Measurements from ENCODE around the gene KRT77. TPM values are rescaled to one million over a fixed set of nuclear protein-coding genes. Genes with fewer than 3 reads are reported as not detected.

KRT77 gene
- total RNA-seq, 1 experiment from 2014 or later, result not detected

DNA sequence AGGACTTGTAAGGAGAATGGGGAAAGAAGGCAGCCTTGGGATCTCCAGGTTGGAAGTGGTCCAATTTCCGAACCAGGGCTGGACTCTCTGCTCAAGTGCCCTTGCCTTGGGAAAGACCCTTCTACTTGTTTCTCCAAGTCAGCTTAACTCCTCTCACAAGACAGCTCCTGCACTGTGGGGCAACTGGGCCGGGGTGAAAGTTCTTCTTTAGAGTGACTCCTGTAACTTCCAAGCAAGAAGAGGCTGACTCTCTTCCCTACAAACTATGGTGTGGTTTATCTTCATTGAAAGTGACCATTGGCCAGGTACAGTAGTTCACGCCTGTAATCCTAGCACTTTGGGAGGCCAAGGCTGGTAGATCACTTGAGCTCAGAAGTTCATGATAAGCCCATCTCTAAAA, 36.9 kb downstream of the KRT77 start:
- Histone ChIP-seq H3K27me3 (ENCODE audit: low read length) (peaks cover 30% of the 10 kb centered on the region), H3K27ac (ENCODE audit: low read length) (no peak overlapping the region)

DNA sequence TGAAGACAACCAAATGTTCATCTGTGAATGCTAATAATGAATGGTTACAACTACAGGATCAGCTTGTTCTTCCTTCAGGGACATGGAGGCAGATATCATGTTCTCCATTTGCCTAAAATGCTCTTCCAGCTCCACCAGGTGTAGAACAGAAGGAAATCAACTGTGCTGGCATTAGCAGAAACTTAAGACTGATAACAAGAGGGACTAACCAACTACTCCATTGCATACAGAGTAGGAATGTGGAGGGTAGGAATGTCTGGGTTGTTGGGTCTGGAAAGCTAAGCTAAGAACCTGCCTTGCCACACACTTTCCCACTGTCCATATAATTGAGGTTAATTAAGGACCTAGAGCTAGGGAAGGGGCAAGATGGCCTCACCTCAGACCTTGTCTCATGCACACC, 39.9 kb downstream of the KRT77 start:
- ChIA-PET POLR2A (ENCODE audit: unreplicated experiment) (no interaction called here), CTCF (no interaction called here)
- no peak for ATAC-seq
- TF ChIP-seq CTCF (conservative IDR thresholded peaks at IDR 0.05; ENCODE audit: low read depth, low read length) (no peak), EZH2phosphoT487 (IDR thresholded peaks at IDR 0.05; ENCODE audit: borderline replicate concordance, low read length) (no peak), EZH2 (IDR thresholded peaks at IDR 0.05; ENCODE audit: low read length, unreplicated experiment) (no peak)
- peaks cover 30% of the 10 kb centered on the region for H3K27me3 ChIP-seq (ENCODE audit: low read length)
- H3K9me3 ChIP-seq (ENCODE audit: low read length), result no peaks in the 10 kb centered on the region
- DNase-seq, result no peak
- H3F3A ChIP-seq (ENCODE audit: low read length, unreplicated experiment), result no peaks in the 10 kb centered on the region
- H3K79me2 ChIP-seq (ENCODE audit: low read length), result no peaks in the 10 kb centered on the region
- BruUV-seq (replicated peaks), result no TSS peak
- H3K27ac ChIP-seq (ENCODE audit: low read length), result no peak overlapping the region
- H3K4me1 ChIP-seq (ENCODE audit: insufficient read depth, low read length), result no peaks in the 10 kb centered on the region
- intact Hi-C loops (cut with micrococcal nuclease), result no loop called here
- no peak overlapping the region for H3K4me3 ChIP-seq (ENCODE audit: low read length)
- H3K9ac ChIP-seq (ENCODE audit: low read length), result no peak overlapping the region
- H3K4me2 ChIP-seq (ENCODE audit: low read length), result no peak overlapping the region
- H3K36me3 ChIP-seq (ENCODE audit: low read depth, low read length), result no peaks in the 10 kb centered on the region
- H2AFZ ChIP-seq (ENCODE audit: low read length), result no peak overlapping the region
- H3K9me2 ChIP-seq (replicated peaks; ENCODE audit: low read length), result no peaks in the 10 kb centered on the region
- no peaks in the 10 kb centered on the region for H4K20me1 ChIP-seq (ENCODE audit: low read length)

More for the DNA sequence above, 36.9 kb downstream of the KRT77 start:
- intact Hi-C loops (cut with micrococcal nuclease), result loop anchor here (2.0 kb wide), 1 partner anchor 204 kb away; no protein-coding TSS in a partner anchor
- no peak for ATAC-seq
- H3K36me3 ChIP-seq (ENCODE audit: low read depth, low read length), result no peaks in the 10 kb centered on the region
- no peak overlapping the region for H3K4me3 ChIP-seq (ENCODE audit: low read length)
- no peak for DNase-seq
- no peaks in the 10 kb centered on the region for H4K20me1 ChIP-seq (ENCODE audit: low read length)
- H3K9ac ChIP-seq (ENCODE audit: low read length), result no peak overlapping the region
- BruUV-seq (replicated peaks), result no TSS peak
- CTCF ChIA-PET, result interaction anchor here (0.6 to 1.7 kb wide), 2 partner anchors 204 to 314 kb away, joined by 3 to 24 read pairs; no protein-coding TSS in a partner anchor
- no peaks in the 10 kb centered on the region for H3K79me2 ChIP-seq (ENCODE audit: low read length)
- POLR2A ChIA-PET (ENCODE audit: unreplicated experiment), result no interaction called here
- no peaks in the 10 kb centered on the region for H3K9me2 ChIP-seq (replicated peaks; ENCODE audit: low read length)
- TF ChIP-seq EZH2 (IDR thresholded peaks at IDR 0.05; ENCODE audit: low read length, unreplicated experiment) (no peak), EZH2phosphoT487 (IDR thresholded peaks at IDR 0.05; ENCODE audit: borderline replicate concordance, low read length) (no peak), CTCF (conservative IDR thresholded peaks at IDR 0.05; ENCODE audit: low read depth, low read length) (no peak)
- no peak overlapping the region for H3K4me2 ChIP-seq (ENCODE audit: low read length)
- no peaks in the 10 kb centered on the region for H3K9me3 ChIP-seq (ENCODE audit: low read length)
- no peak overlapping the region for H2AFZ ChIP-seq (ENCODE audit: low read length)
- no peaks in the 10 kb centered on the region for H3K4me1 ChIP-seq (ENCODE audit: insufficient read depth, low read length)
- no peaks in the 10 kb centered on the region for H3F3A ChIP-seq (ENCODE audit: low read length, unreplicated experiment)

GRCh38 chr12:52662918-52663229, 40.5 kb downstream of the KRT77 start:
- Histone ChIP-seq H3K4me2 (ENCODE audit: low read length) (no peak overlapping the region), H3K4me1 (ENCODE audit: insufficient read depth, low read length) (no peaks in the 10 kb centered on the region), H3K79me2 (ENCODE audit: low read length) (no peaks in the 10 kb centered on the region), H3K4me3 (ENCODE audit: low read length) (no peak overlapping the region), H2AFZ (ENCODE audit: low read length) (no peak overlapping the region), H3K27me3 (ENCODE audit: low read length) (peaks cover 30% of the 10 kb centered on the region), H3K9me2 (replicated peaks; ENCODE audit: low read length) (no peaks in the 10 kb centered on the region), H3F3A (ENCODE audit: low read length, unreplicated experiment) (no peaks in the 10 kb centered on the region), H3K36me3 (ENCODE audit: low read depth, low read length) (no peaks in the 10 kb centered on the region), H3K9me3 (ENCODE audit: low read length) (no peaks in the 10 kb centered on the region), H4K20me1 (ENCODE audit: low read length) (no peaks in the 10 kb centered on the region), H3K9ac (ENCODE audit: low read length) (no peak overlapping the region), H3K27ac (ENCODE audit: low read length) (no peak overlapping the region)
- BruUV-seq (replicated peaks), result no TSS peak
- TF ChIP-seq EZH2 (IDR thresholded peaks at IDR 0.05; ENCODE audit: low read length, unreplicated experiment) (no peak), EZH2phosphoT487 (IDR thresholded peaks at IDR 0.05; ENCODE audit: borderline replicate concordance, low read length) (no peak), CTCF (conservative IDR thresholded peaks at IDR 0.05; ENCODE audit: low read depth, low read length) (no peak)
- no peak for DNase-seq
- ChIA-PET POLR2A (ENCODE audit: unreplicated experiment) (no interaction called here), CTCF (no interaction called here)
- ATAC-seq, result no peak
- intact Hi-C loops (cut with micrococcal nuclease), result no loop called here

Measured in PC-3 (cell line).